ENCODE data around the gene REPS1. TPM values are rescaled to one million over a fixed set of nuclear protein-coding genes. Genes with fewer than 3 reads are reported as not detected.

The REPS1 gene
- total and polyA plus RNA-seq, 2 of the 13 experiments (the other 11 are each of a cell fraction or from before 2014, with no cell fraction given): 36.4 to 38.3 TPM

- TF ChIP-seq THAP9 (CRISPR knock-in tag; IDR thresholded peaks at IDR 0.05; ENCODE audit: borderline replicate concordance) (peak; percentile 61; the same call in 1 of the 2 replicates), KLF6 (CRISPR knock-in tag; IDR thresholded peaks at IDR 0.05) (0 out of 2 replicates have a peak, but pooled peaks have one; percentile 79), BATF2 (CRISPR knock-in tag; IDR thresholded peaks at IDR 0.05) (peak; percentile 61; the same call in 1 of the 2 replicates), ATF5 (CRISPR knock-in tag; IDR thresholded peaks at IDR 0.05; ENCODE audit: low read depth) (no peak), GZF1 (CRISPR knock-in tag; IDR thresholded peaks at IDR 0.05) (0 out of 2 replicates have a peak, but pooled peaks have one; percentile 77), ZNF563 (CRISPR knock-in tag; IDR thresholded peaks at IDR 0.05) (peak; percentile 17; the same call in 1 of the 2 replicates), ZNF281 (CRISPR knock-in tag; IDR thresholded peaks at IDR 0.05; ENCODE audit: borderline replicate concordance) (peak; percentile 59; the same call in 1 of the 2 replicates), CHD2 (IDR thresholded peaks at IDR 0.05; ENCODE audit: low read depth, low read length) (peak; percentile 87), HMG20B (CRISPR knock-in tag; conservative IDR thresholded peaks at IDR 0.05) (peak; percentile 71; the same call in 1 of the 2 replicates), ZFP37 (CRISPR knock-in tag; IDR thresholded peaks at IDR 0.05; ENCODE audit: borderline replicate concordance) (0 out of 2 replicates have a peak, but pooled peaks have one; percentile 44), YEATS2 (CRISPR knock-in tag; IDR thresholded peaks at IDR 0.05; ENCODE audit: borderline replicate concordance) (peak; percentile 97), PPARG (CRISPR knock-in tag; conservative IDR thresholded peaks at IDR 0.05) (peak; percentile 81; the same call in 1 of the 2 replicates), ZNF572 (CRISPR knock-in tag; IDR thresholded peaks at IDR 0.05) (no peak), STAT6 (CRISPR knock-in tag; IDR thresholded peaks at IDR 0.05; ENCODE audit: borderline replicate concordance) (0 out of 2 replicates have a peak, but pooled peaks have one; percentile 59), ZFP90 (CRISPR knock-in tag; IDR thresholded peaks at IDR 0.05; ENCODE audit: borderline replicate concordance) (peak; percentile 78; the same call in 1 of the 2 replicates), PHF21A (CRISPR knock-in tag; IDR thresholded peaks at IDR 0.05) (peak; percentile 81)
Measured at GRCh38 chr6:138987643-138988468, at the start of gene REPS1 (continued).
